RWPE2 (cell line): Measurements from ENCODE around the gene RECQL.
A peak's percentile ranks its signal among the peaks of the same experiment; 100 is the strongest.

Source experiments
- ATAC-seq: fragments of 200-7000 bp; cut with Tn5 transposase; 3 replicates; pipeline ENCODE4 v1.9.1; 2021; ENCODE audit warnings: low read depth
- DNase-seq: peaks from one replicate; pipeline ENCODE4 v3.0.0-alpha.2; 2020; ENCODE audit warnings: low spot score
- H3K27ac ChIP-seq: fragments of 450-650 bp; 2 replicates; pipeline ENCODE4 v1.5.1; 2017; ENCODE audit warnings: mild to moderate bottlenecking; ENCODE audit not compliant: poor library complexity, severe bottlenecking
- H3K27me3 ChIP-seq: fragments of 250-450 bp; sonication (Bioruptor Pico); 2 replicates; pipeline ENCODE4 v1.5.1; 2021; ENCODE audit warnings: mild to moderate bottlenecking, moderate library complexity; ENCODE audit not compliant: insufficient read depth, poor library complexity, severe bottlenecking
- H3K36me3 ChIP-seq: fragments of 250-450 bp; sonication (Bioruptor Pico); 2 replicates; pipeline ENCODE4 v1.5.1; 2020; ENCODE audit warnings: low read depth, mild to moderate bottlenecking, moderate library complexity
- H3K4me1 ChIP-seq: fragments of 250-450 bp; sonication (Bioruptor Pico); 2 replicates; pipeline ENCODE4 v1.5.1; 2021; ENCODE audit warnings: mild to moderate bottlenecking, moderate library complexity; ENCODE audit not compliant: insufficient read depth, poor library complexity, severe bottlenecking
- H3K4me3 ChIP-seq: fragments of 250-450 bp; sonication (Bioruptor Pico); 2 replicates; pipeline ENCODE4 v1.5.1; 2021; ENCODE audit warnings: mild to moderate bottlenecking, moderate library complexity; ENCODE audit not compliant: severe bottlenecking
- H3K9me3 ChIP-seq: fragments of 250-450 bp; sonication (Bioruptor Pico); 2 replicates; pipeline ENCODE4 v1.5.1; 2021; ENCODE audit warnings: mild to moderate bottlenecking, moderate library complexity; ENCODE audit not compliant: severe bottlenecking
- TF ChIP-seq, protein P1 (sequence below): fragments of 450-650 bp; IDR thresholded peaks from one replicate; pipeline ENCODE4 v1.5.1; 2017; ENCODE audit warnings: mild to moderate bottlenecking, moderate library complexity; ENCODE audit not compliant: poor library complexity, severe bottlenecking

Gene RECQL

DNA sequence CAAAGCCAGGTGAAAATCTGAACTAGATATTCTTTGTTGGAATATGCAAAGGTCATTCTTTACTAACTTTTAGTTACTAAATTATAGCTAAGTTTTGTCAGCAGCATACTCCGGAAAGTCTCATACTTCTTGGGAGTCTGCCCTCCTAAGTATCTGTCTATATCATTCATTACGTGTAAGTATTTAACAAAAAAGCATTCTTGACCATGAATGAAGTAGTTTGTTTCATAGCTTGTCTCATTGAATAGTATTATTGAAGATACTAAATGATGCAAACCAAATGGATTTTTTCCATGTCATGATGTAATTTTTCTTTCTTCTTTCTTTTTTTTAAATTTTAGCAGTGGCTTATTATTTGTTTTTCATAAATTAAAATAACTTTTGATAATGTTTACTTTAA lies 14.8 kb upstream of the RECQL start:
- Histone ChIP-seq H3K4me1 (no peaks in the 10 kb centered on the region), H3K27me3 (no peaks in the 10 kb centered on the region), H3K36me3 (peaks cover 13% of the 10 kb centered on the region; the same call in 1 of the 2 replicates), H3K9me3 (no peaks in the 10 kb centered on the region), H3K4me3 (no peak overlapping the region), H3K27ac (no peak overlapping the region)
- TF ChIP-seq, protein P1, sequence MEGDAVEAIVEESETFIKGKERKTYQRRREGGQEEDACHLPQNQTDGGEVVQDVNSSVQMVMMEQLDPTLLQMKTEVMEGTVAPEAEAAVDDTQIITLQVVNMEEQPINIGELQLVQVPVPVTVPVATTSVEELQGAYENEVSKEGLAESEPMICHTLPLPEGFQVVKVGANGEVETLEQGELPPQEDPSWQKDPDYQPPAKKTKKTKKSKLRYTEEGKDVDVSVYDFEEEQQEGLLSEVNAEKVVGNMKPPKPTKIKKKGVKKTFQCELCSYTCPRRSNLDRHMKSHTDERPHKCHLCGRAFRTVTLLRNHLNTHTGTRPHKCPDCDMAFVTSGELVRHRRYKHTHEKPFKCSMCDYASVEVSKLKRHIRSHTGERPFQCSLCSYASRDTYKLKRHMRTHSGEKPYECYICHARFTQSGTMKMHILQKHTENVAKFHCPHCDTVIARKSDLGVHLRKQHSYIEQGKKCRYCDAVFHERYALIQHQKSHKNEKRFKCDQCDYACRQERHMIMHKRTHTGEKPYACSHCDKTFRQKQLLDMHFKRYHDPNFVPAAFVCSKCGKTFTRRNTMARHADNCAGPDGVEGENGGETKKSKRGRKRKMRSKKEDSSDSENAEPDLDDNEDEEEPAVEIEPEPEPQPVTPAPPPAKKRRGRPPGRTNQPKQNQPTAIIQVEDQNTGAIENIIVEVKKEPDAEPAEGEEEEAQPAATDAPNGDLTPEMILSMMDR = no peak
- DNase-seq (no peak), ATAC-seq (no peak)

DNA sequence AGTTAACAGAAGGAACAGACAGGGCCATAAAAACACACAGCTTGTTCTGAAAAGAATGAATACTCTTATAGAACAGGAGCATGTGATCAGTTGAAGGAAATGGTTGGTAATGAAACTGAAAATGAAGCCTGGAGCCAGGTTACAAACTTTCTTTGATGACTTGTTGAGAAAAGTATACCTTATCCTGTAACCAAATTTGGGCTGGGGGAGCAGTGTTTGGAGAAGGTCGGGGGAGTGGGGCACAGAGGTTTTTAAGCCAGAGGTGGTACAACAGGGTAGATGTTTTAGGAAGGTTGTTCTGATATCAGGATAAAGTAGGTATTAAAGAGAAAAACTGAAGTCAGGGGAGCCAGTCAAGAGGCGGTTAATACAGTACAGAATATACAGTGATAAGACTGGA lies 8.3 kb upstream of the RECQL start:
- Histone ChIP-seq H3K36me3 (peaks cover 20% of the 10 kb centered on the region; the same call in 1 of the 2 replicates), H3K27ac (no peak overlapping the region), H3K4me1 (no peaks in the 10 kb centered on the region), H3K9me3 (no peaks in the 10 kb centered on the region), H3K27me3 (no peaks in the 10 kb centered on the region), H3K4me3 (no peak overlapping the region)
- DNase-seq (no peak), ATAC-seq (no peak)
- TF ChIP-seq, protein P1 = no peak

DNA sequence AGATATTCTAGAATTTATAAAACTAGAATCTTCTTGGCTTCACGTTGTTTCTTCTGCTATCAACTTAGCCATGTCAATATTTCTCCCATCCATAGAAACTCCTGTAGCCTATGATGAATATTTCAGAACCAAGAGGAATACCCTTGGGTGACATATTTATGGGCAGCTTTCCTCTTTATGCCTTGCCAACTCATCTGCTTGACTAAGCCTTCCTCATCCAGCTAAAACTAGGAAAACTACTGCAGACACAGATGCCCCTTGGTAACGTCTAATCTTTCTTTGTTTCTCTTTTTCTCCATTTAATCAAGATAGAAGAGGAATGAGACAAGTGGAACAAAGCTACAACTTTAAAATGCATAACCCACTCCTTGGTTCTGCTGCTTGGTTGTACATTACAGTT lies 6.4 kb upstream of the RECQL start:
- Histone ChIP-seq H3K36me3 (peaks cover 20% of the 10 kb centered on the region; the same call in 1 of the 2 replicates), H3K4me1 (no peaks in the 10 kb centered on the region), H3K27me3 (no peaks in the 10 kb centered on the region), H3K27ac (no peak overlapping the region), H3K4me3 (no peak overlapping the region), H3K9me3 (no peaks in the 10 kb centered on the region)
- no peak for ATAC-seq
- no peak for DNase-seq
- TF ChIP-seq, protein P1 = no peak

DNA sequence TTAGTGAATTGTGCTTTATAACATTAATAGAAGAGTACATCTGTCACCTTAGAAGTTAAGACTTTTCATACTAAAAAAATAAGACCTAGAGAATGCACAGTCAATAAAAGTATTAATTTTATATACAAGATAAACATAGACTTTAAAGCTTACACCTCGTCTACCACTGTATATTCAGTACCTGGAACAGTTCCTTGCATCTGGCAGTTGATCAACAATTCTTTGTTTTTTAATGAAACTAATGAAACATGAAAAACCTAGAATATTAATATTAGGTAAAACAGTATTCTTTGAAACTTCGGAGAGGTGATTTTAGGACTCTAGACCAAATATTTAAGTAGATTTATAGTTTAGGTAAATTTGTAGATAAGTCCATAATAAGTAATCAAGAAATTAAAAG lies 4.5 kb upstream of the RECQL start:
- H3K4me3 ChIP-seq = no peak overlapping the region
- H3K36me3 ChIP-seq = peaks cover 12% of the 10 kb centered on the region; the same call in 1 of the 2 replicates
- no peak for DNase-seq
- no peaks in the 10 kb centered on the region for H3K4me1 ChIP-seq
- H3K27ac ChIP-seq = no peak overlapping the region
- H3K9me3 ChIP-seq = no peaks in the 10 kb centered on the region
- no peak for ATAC-seq
- no peaks in the 10 kb centered on the region for H3K27me3 ChIP-seq
- TF ChIP-seq, protein P1 = no peak

DNA sequence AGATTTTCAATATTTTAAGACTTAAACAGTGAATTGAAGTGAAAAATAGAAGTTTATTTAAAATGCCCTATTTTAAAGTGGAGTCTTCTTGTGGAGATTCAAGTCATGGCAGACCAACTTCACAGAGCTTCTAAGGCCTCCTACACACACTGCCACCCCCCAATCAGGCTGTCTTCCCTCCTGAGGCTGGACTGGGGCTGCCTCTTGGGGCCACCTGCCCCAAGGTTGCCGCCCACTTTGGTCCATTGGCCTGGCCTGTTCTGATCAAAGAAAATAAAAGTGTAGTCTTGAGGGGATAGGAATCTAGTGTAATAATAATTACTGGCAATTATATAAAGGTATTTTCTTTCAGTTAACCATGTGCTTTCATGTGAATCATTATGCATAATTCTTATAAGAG lies 1.4 kb upstream of the RECQL start:
- no peak for ATAC-seq
- Histone ChIP-seq H3K27me3 (no peaks in the 10 kb centered on the region), H3K4me1 (peaks cover 7% of the 10 kb centered on the region), H3K36me3 (peaks cover 15% of the 10 kb centered on the region), H3K4me3 (peak overlapping the region; percentile 67), H3K27ac (no peak overlapping the region), H3K9me3 (no peaks in the 10 kb centered on the region)
- TF ChIP-seq, protein P1 = no peak
- DNase-seq = no peak
